K562 (cell line): Measurements from ENCODE around the gene ANKEF1. TPM values are rescaled to one million over a fixed set of nuclear protein-coding genes. Genes with fewer than 3 reads are reported as not detected.
A peak's percentile ranks its signal among the peaks of the same experiment; 100 is the strongest.

Source experiments
- ATAC-seq: fragments of 200-7000 bp; cut with Tn5 transposase; 3 replicates; pipeline ENCODE4 v1.9.1; 2020; ENCODE audit warnings: moderate library complexity
- BruUV-seq: library from RNA; stranded (reverse); fragments of 400-500 nt; replicated peaks from 2 replicates; lab custom pipeline; 2021; lab: Mats Ljungman, UMichigan
- CTCF ChIA-PET: fragments of 300-600 bp; formaldehyde crosslinking; extraction: SDS; loops from one replicate; lab custom pipeline; 2021; ENCODE audit warnings: low intra/inter-chr PET ratio; lab: Yijun Ruan, JAX
- POLR2A ChIA-PET: fragments of 300-600, 350-650 bp; sonication (Branson Sonifier 250); formaldehyde crosslinking; extraction: SDS; loops from one replicate; lab custom pipeline; 2021; ENCODE audit warnings: antibody characterized with exemption, inconsistent platforms; lab: Yijun Ruan, JAX
- DNase-seq, 4 experiments: peaks; one replicate each; pipeline versions ENCODE4 v3.0.0 to v3.0.0-alpha.2; 2011 to 2018; ENCODE audit warnings: low spot score in 3 of 4, mixed read lengths in 3 of 4; ENCODE audit errors: extremely low read depth in 1 of 4
- FAIRE-seq: peaks from 2 replicates; lab custom pipeline; 2011; peaks lifted over from hg19 to GRCh38; lab: Jason Lieb, UNC
- H2AFZ ChIP-seq: 2 replicates; pipeline ENCODE4 v1.6.0; 2011; ENCODE audit warnings: low read depth, low read length, control low read depth, inconsistent platforms
- H3K27ac ChIP-seq: fragments of 200-600 bp; 3 replicates; pipeline ENCODE4 v1.8.0; 2011; ENCODE audit warnings: low read depth, mild to moderate bottlenecking, control low read depth, inconsistent platforms, low read length, moderate library complexity, mixed read lengths; ENCODE audit errors: extremely low read depth
- H3K27me3 ChIP-seq, 2 experiments: fragments of 300-600 bp in 1 of 2; 2 replicates in 1 of 2; 3 replicates in 1 of 2; pipeline versions ENCODE4 v1.6.0 to v1.8.0; 2011; ENCODE audit warnings: inconsistent platforms in 2 of 2, low read length in 2 of 2, mild to moderate bottlenecking in 1 of 2, mixed read lengths in 1 of 2, moderate library complexity in 1 of 2; ENCODE audit not compliant: control insufficient read depth in 2 of 2, insufficient read depth in 2 of 2
- H3K36me3 ChIP-seq: fragments of 300-600 bp; 3 replicates; pipeline ENCODE4 v1.8.0; 2011; ENCODE audit warnings: mild to moderate bottlenecking, low read length, inconsistent platforms; ENCODE audit not compliant: control insufficient read depth, insufficient read depth
- H3K4me1 ChIP-seq, 2 experiments: fragments of 200-600 bp in 1 of 2; replicated peaks in 1 of 2; 2 replicates in 1 of 2; 3 replicates in 1 of 2; pipeline versions ENCODE4 v1.5.1 to v1.8.0; 2011; ENCODE audit warnings: inconsistent platforms in 2 of 2, low read length in 2 of 2, mild to moderate bottlenecking in 1 of 2, mixed read lengths in 1 of 2, moderate library complexity in 1 of 2; ENCODE audit not compliant: control insufficient read depth in 2 of 2, insufficient read depth in 2 of 2
- H3K4me2 ChIP-seq: 2 replicates; pipeline ENCODE4 v1.6.1; 2011; ENCODE audit warnings: low read length, control low read depth, inconsistent platforms, mixed read lengths; ENCODE audit not compliant: insufficient read depth
- H3K4me3 ChIP-seq: fragments of 200-600 bp; sonication (generic), shearing (Covaris generic); 2 replicates; pipeline ENCODE4 v1.5.1; 2016; ENCODE audit warnings: control low read depth, inconsistent platforms
- H3K79me2 ChIP-seq: fragments of 200-600 bp; 3 replicates; pipeline ENCODE4 v1.8.0; 2011; ENCODE audit warnings: low read length, inconsistent platforms; ENCODE audit not compliant: control insufficient read depth, insufficient read depth
- H3K9ac ChIP-seq, 2 experiments: 2 replicates each; pipeline versions ENCODE4 v1.6.0 to v1.6.1; 2011; ENCODE audit warnings: low read depth in 2 of 2, low read length in 2 of 2, control low read depth in 1 of 2, inconsistent platforms in 1 of 2, mild to moderate bottlenecking in 1 of 2, mixed read lengths in 1 of 2; ENCODE audit not compliant: insufficient read depth in 1 of 2
- H3K9me1 ChIP-seq: one replicate; pipeline ENCODE4 v1.6.0; 2011; ENCODE audit warnings: inconsistent platforms, mild to moderate bottlenecking, low read length, moderate library complexity; ENCODE audit not compliant: control insufficient read depth, insufficient read depth
- H3K9me3 ChIP-seq: replicated peaks from 2 replicates; pipeline ENCODE4 v1.5.1; 2011; ENCODE audit warnings: low read depth, low read length, inconsistent platforms; ENCODE audit not compliant: control insufficient read depth, insufficient read depth
- H4K20me1 ChIP-seq: replicated peaks from 2 replicates; pipeline ENCODE4 v1.6.1; 2011; ENCODE audit warnings: low read length, inconsistent platforms, mixed read lengths; ENCODE audit not compliant: control insufficient read depth, insufficient read depth
- BDP1 ChIP-seq: IDR thresholded peaks from 3 replicates; pipeline ENCODE4 v1.6.1; 2011; ENCODE audit not compliant: insufficient read length, insufficient read depth
- DDX20 ChIP-seq: fragments of 450-650 bp; IDR thresholded peaks from 2 replicates; pipeline ENCODE4 v1.6.1; 2016; ENCODE audit warnings: missing genetic modification characterization, low read depth, mild to moderate bottlenecking, missing compliant biosample characterization, moderate library complexity
- FOSL1 ChIP-seq: fragments of 200-800 bp; sonication (Bioruptor generic); conservative IDR thresholded peaks from 2 replicates; pipeline ENCODE4 v1.6.1; 2016; ENCODE audit warnings: missing genetic modification characterization, missing compliant biosample characterization
- HSF4 ChIP-seq: fragments of 250-450 bp; sonication (Bioruptor Pico); IDR thresholded peaks from 2 replicates; pipeline ENCODE4 v2.1.2; 2022; ENCODE audit warnings: mild to moderate bottlenecking, moderate library complexity, borderline replicate concordance
- NCOA6 ChIP-seq: fragments of 450-650 bp; IDR thresholded peaks from 2 replicates; pipeline ENCODE4 v1.6.1; 2017; ENCODE audit warnings: mild to moderate bottlenecking
- PCBP1 ChIP-seq: fragments of 200-400 bp; formaldehyde crosslinking; IDR thresholded peaks from 2 replicates; pipeline ENCODE4 v1.6.1; 2018; ENCODE audit warnings: mild to moderate bottlenecking, low read depth, low read length; ENCODE audit not compliant: poor library complexity, severe bottlenecking
- PRPF4 ChIP-seq: fragments of 200-400 bp; formaldehyde crosslinking; IDR thresholded peaks from one replicate; pipeline ENCODE4 v1.6.1; 2017; ENCODE audit warnings: low read length, low read depth, mild to moderate bottlenecking; ENCODE audit not compliant: insufficient read depth, poor library complexity, severe bottlenecking
- TCF3 ChIP-seq: sonication (generic); formaldehyde crosslinking; IDR thresholded peaks from 2 replicates; pipeline ENCODE4 v1.4.0; 2020; ENCODE audit warnings: mild to moderate bottlenecking, missing genetic modification reagents
- TFAP4 ChIP-seq: sonication (generic); formaldehyde crosslinking; IDR thresholded peaks from 2 replicates; pipeline ENCODE4 v1.8.0; 2022; ENCODE audit warnings: missing genetic modification reagents, mild to moderate bottlenecking, moderate library complexity, borderline replicate concordance
- ZNF766 ChIP-seq: fragments of 200-800 bp; sonication (Bioruptor generic); conservative IDR thresholded peaks from 2 replicates; pipeline ENCODE4 v1.6.1; 2016; ENCODE audit warnings: missing genetic modification characterization, missing compliant biosample characterization
- WGBS: fragments of 100-300 bp; shearing (Covaris generic); methylation state at CpG from one replicate; pipeline ENCODE4 v1.1.6; 2016; ENCODE audit warnings: low coverage, mixed read lengths; ENCODE audit not compliant: insufficient coverage; ENCODE audit errors: missing lambda C conversion rate; 5-methylcytosine and 5-hydroxymethylcytosine counted together
- in situ Hi-C: fragments of 300-500 bp; cut with MboI; formaldehyde crosslinking; loops from 4 replicates; pipeline ENCODE4 v1.15.0; 2018; ENCODE audit warnings: inconsistent platforms, mixed read lengths
- intact Hi-C: fragments of 100-400 bp; cut with micrococcal nuclease; formaldehyde crosslinking; loops from 2 replicates; pipeline ENCODE4 v1.14.2; 2022
- polyA plus RNA-seq, 8 experiments: library from polyadenylated mRNA; depleted of rRNA in 4 of 8; stranded (reverse) in 5 of 8; unstranded in 3 of 8; fragments of >200 nt; fragmentation: Nextera tagmentation in 2 of 8; fragmentation: Illumina TruSeq in 1 of 8; extraction: Ambion mirVana in 2 of 8; extraction: Trizol in 1 of 8; gene quantifications; 2 replicates each; pipeline versions ENCODE4 v1.2.1 to v1.2.3, GENCODE V29; 2011 to 2014; ENCODE audit warnings: inconsistent platforms in 1 of 8, missing spikeins in 1 of 8
- total RNA-seq, 7 experiments: library from RNA; depleted of rRNA in 6 of 7; stranded (reverse); fragments of >200 nt in 6 of 7; fragmentation: Illumina TruSeq in 2 of 7; extraction: Trizol in 2 of 7; gene quantifications; 2 replicates each; pipeline versions ENCODE4 v1.2.1 to v1.2.3, GENCODE V29; 2011 to 2021; ENCODE audit warnings: low replicate concordance in 1 of 7
- TF ChIP-seq, protein P1 (sequence below): fragments of 200-400 bp; formaldehyde crosslinking; IDR thresholded peaks from 2 replicates; pipeline ENCODE4 v1.6.1; 2017; ENCODE audit warnings: mild to moderate bottlenecking, low read depth, low read length, moderate library complexity

ANKEF1 gene
- total and polyA plus RNA-seq, 9 of the 15 experiments (the other 6 are each of a cell fraction or from before 2014, with no cell fraction given), result 0.35 to 2.1 (median 1.7) TPM

DNA sequence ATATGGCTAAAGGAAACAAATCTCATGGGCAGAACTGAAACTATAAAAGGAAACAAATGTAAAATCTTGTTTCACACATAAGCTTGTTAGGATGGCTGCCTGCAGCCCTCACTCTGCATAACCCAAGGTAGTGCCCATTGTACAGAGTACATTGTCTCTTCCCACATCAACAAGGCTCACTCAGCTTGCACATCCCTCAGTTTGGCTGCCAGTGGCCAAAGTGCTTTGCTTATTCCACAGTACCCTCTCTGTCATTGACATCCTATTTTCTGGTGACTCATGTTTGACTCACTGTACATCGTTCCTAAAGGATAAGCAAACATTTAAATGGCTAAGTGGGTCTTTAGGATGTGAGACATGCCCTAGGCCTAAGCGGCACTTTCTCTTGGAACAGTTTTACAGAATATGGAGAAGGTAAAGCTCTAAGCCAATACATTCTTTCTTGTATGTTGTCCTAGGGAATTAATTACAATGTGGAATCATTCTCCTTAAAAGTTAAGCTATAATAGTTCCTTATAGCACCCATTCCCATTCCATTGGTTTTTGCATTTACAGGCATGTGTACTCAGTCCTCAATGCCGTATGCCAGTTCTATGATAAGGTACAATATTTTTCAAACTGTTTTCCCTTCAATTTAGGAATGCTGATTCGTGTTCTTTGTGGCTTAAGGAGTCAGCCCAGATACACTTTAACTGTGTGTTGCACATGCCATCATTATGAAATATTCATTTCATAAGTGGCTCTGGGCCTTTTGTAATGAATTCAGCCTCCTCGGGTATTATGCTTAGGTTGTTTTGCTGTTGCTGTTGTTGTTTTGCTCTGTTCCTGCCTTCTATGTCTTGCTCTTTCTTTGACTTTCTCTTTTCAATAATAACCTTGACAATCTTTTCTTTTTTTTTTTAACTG, 5.5 kb downstream of the ANKEF1 start:
- no TSS peak for BruUV-seq
- Histone ChIP-seq H3K4me3 (no peak overlapping the region), H3K9me3 (no peaks in the 10 kb centered on the region), H3K79me2 (no peaks in the 10 kb centered on the region)
- TF ChIP-seq FOSL1, result peak; percentile 66
- no peak for TF ChIP-seq TFAP4
- TF ChIP-seq, all 486 proteins: peak for 1
- ChIA-PET CTCF (no interaction called here), POLR2A (no interaction called here)
- ATAC-seq (no peak), DNase-seq (peak in 1 of 4 experiments; percentile 9), FAIRE-seq (no peak)
- H3K4me1 ChIP-seq, result no peaks in the 10 kb centered on the region
- 31% methylated on average over 5 of the region's 5 CpGs for WGBS
- no peaks in the 10 kb centered on the region for H3K27me3 ChIP-seq
- in situ Hi-C loops (no loop called here), intact Hi-C loops (no loop called here)
- no peaks in the 10 kb centered on the region for H3K9me1 ChIP-seq
- no peak overlapping the region for H2AFZ ChIP-seq
- H4K20me1 ChIP-seq, result no peaks in the 10 kb centered on the region
- no peak overlapping the region for H3K27ac ChIP-seq
- no peaks in the 10 kb centered on the region for H3K36me3 ChIP-seq
- H3K9ac ChIP-seq, result no peak overlapping the region
- H3K4me2 ChIP-seq, result no peak overlapping the region

DNA sequence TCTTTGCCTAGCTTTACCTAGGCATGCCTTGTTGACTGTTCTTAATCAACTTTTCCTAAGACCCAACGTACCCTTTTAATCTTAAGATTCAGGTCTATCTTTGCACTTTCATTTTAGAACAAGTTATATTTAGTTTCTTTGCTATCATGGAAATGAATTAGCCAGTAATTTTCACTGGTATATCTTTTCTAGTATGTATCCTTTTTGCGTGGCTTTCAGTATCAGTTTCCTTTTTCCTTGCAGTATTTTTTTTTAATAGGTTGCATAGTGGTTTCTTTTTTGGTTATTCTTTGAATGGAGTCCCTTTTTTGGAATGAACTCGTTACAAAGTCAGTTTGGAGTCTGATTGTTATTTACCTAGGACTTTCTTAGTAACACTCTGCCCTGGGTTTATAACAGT, 7.3 kb downstream of the ANKEF1 start:
- Histone ChIP-seq H3K36me3 (no peaks in the 10 kb centered on the region), H3K9me1 (no peaks in the 10 kb centered on the region), H3K4me2 (no peak overlapping the region), H3K9me3 (no peaks in the 10 kb centered on the region), H3K4me1 (no peaks in the 10 kb centered on the region), H3K9ac (no peak overlapping the region), H3K79me2 (no peaks in the 10 kb centered on the region), H4K20me1 (no peaks in the 10 kb centered on the region), H3K4me3 (no peak overlapping the region), H3K27me3 (no peaks in the 10 kb centered on the region), H2AFZ (no peak overlapping the region), H3K27ac (no peak overlapping the region)
- in situ Hi-C loops, result no loop called here
- ChIA-PET POLR2A (no interaction called here), CTCF (no interaction called here)
- WGBS, result 24% methylated on average over 2 of the region's 3 CpGs
- DNase-seq (no peak), ATAC-seq (no peak), FAIRE-seq (no peak)
- no TSS peak for BruUV-seq
- intact Hi-C loops, result no loop called here
- TF ChIP-seq NCOA6 (no peak), TCF3 (CRISPR knock-in tag) (no peak), ZNF766 (no peak), HSF4 (CRISPR knock-in tag) (no peak), DDX20 (tag) (no peak), PRPF4 (no peak), BDP1 (no peak), PCBP1 (no peak)
- TF ChIP-seq, protein P1, sequence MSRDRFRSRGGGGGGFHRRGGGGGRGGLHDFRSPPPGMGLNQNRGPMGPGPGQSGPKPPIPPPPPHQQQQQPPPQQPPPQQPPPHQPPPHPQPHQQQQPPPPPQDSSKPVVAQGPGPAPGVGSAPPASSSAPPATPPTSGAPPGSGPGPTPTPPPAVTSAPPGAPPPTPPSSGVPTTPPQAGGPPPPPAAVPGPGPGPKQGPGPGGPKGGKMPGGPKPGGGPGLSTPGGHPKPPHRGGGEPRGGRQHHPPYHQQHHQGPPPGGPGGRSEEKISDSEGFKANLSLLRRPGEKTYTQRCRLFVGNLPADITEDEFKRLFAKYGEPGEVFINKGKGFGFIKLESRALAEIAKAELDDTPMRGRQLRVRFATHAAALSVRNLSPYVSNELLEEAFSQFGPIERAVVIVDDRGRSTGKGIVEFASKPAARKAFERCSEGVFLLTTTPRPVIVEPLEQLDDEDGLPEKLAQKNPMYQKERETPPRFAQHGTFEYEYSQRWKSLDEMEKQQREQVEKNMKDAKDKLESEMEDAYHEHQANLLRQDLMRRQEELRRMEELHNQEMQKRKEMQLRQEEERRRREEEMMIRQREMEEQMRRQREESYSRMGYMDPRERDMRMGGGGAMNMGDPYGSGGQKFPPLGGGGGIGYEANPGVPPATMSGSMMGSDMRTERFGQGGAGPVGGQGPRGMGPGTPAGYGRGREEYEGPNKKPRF, result no peak
